Breast epithelium (tissue), 4 donors: ENCODE data around the gene EBPL. TPM values are rescaled to one million over a fixed set of nuclear protein-coding genes. Genes with fewer than 3 reads are reported as not detected.
"Not testable (repeated sequence)": the region's sequence is repeated elsewhere in the genome, so short reads cannot be mapped to it uniquely, and the experiment has no call there.

Source experiments
- DNase-seq, 2 donors: peaks; one replicate each; pipeline ENCODE4 v3.0.0-alpha.2; 2019; ENCODE audit warnings: low spot score in 2 of 2
- H3K27ac ChIP-seq, 2 donors: fragments of 200-600 bp; sonication (generic) in 1 of 2; one replicate each; pipeline ENCODE4 v1.5.1; 2016 to 2019; ENCODE audit warnings: mild to moderate bottlenecking in 1 of 2
- H3K27me3 ChIP-seq, 2 donors: fragments of 200-600 bp; sonication (generic) in 1 of 2; one replicate each; pipeline versions ENCODE4 v1.5.1 to v1.6.0; 2017 to 2019; ENCODE audit warnings: control low read depth in 1 of 2, mild to moderate bottlenecking in 1 of 2
- H3K36me3 ChIP-seq: fragments of 200-600 bp; one replicate; pipeline ENCODE4 v1.5.1; 2019
- H3K4me1 ChIP-seq, 2 donors: fragments of 200-600 bp; sonication (generic); one replicate each; pipeline ENCODE4 v1.5.1; 2016 to 2019; ENCODE audit warnings: control low read depth in 1 of 2
- H3K4me3 ChIP-seq, 3 donors: fragments of 200-600 bp; sonication (generic); 1 replicate in 2 of 3; 2 replicates in 1 of 3; pipeline ENCODE4 v1.5.1; 2016 to 2019; ENCODE audit warnings: mild to moderate bottlenecking in 3 of 3, moderate library complexity in 2 of 3
- H3K9me3 ChIP-seq, 2 donors: fragments of 200-600 bp; sonication (generic) in 1 of 2; one replicate each; pipeline ENCODE4 v1.5.1; 2016 to 2019; ENCODE audit warnings: control low read depth in 1 of 2
- CTCF ChIP-seq, 3 donors: fragments of 450-650 bp; IDR thresholded peaks; one replicate each; pipeline ENCODE4 v1.5.1; 2016 to 2017; ENCODE audit warnings: antibody characterized with exemption in 3 of 3, mild to moderate bottlenecking in 3 of 3, moderate library complexity in 3 of 3
- POLR2A ChIP-seq: fragments of 450-650 bp; IDR thresholded peaks from one replicate; pipeline ENCODE4 v1.6.1; 2016; ENCODE audit warnings: antibody characterized with exemption, mild to moderate bottlenecking, moderate library complexity
- POLR2AphosphoS5 ChIP-seq, 3 donors: sonication (generic); formaldehyde crosslinking; IDR thresholded peaks; one replicate each; pipeline ENCODE4 v1.6.1; 2017; ENCODE audit warnings: antibody characterized with exemption in 3 of 3
- intact Hi-C: fragments of 100-400 bp; cut with DNase I; formaldehyde crosslinking; loops from one replicate; pipeline ENCODE4 v1.15.1; 2023; ENCODE audit warnings: low total_unique reads
- total RNA-seq, 3 donors: library from RNA; depleted of rRNA; stranded (reverse); fragments of >200 nt; gene quantifications; one replicate each; pipeline ENCODE4 v1.1.0, GENCODE V29; 2016

Gene EBPL
- total RNA-seq, 3 donors from 2014 or later = 33.3 to 104 (median 80.1) TPM

- no peak for TF ChIP-seq POLR2A
- no peak for DNase-seq
- Histone ChIP-seq H3K36me3 (no peaks in the 10 kb centered on the region), H3K27me3 (no peaks in the 10 kb centered on the region), H3K9me3 (no peaks in the 10 kb centered on the region), H3K4me3 (no peak overlapping the region), H3K4me1 (no peaks in the 10 kb centered on the region), H3K27ac (no peak overlapping the region)
- intact Hi-C loops = no loop called here
Observed at GRCh38 chr13:49624229-49624628, 67.1 kb downstream of the EBPL start.

- no peak for DNase-seq
- no peak overlapping the region for H3K4me3 ChIP-seq
- no peak overlapping the region for H3K27ac ChIP-seq
- H3K27me3 ChIP-seq = no peaks in the 10 kb centered on the region
- TF ChIP-seq POLR2AphosphoS5 (IDR thresholded peaks at IDR 0.05) (no peak), CTCF (IDR thresholded peaks at IDR 0.05) (no peak), POLR2A (no peak)
- no peaks in the 10 kb centered on the region for H3K36me3 ChIP-seq
- no peaks in the 10 kb centered on the region for H3K4me1 ChIP-seq
- intact Hi-C loops = no loop called here
- no peaks in the 10 kb centered on the region for H3K9me3 ChIP-seq
Observed at GRCh38 chr13:49622174-49622946, 68.9 kb downstream of the EBPL start.

GRCh38 chr13:49620170-49620621, 71.1 kb downstream of the EBPL start:
- Histone ChIP-seq H3K27ac (no peak overlapping the region), H3K4me1 (no peaks in the 10 kb centered on the region), H3K9me3 (no peaks in the 10 kb centered on the region), H3K36me3 (no peaks in the 10 kb centered on the region), H3K4me3 (peak overlapping the region in 2 of 3 donors; percentile 35 to 51), H3K27me3 (no peaks in the 10 kb centered on the region)
- TF ChIP-seq POLR2AphosphoS5 (IDR thresholded peaks at IDR 0.05) (no peak), POLR2A (no peak), CTCF (IDR thresholded peaks at IDR 0.05) (no peak)
- DNase-seq = no peak
- intact Hi-C loops = no loop called here

DNA sequence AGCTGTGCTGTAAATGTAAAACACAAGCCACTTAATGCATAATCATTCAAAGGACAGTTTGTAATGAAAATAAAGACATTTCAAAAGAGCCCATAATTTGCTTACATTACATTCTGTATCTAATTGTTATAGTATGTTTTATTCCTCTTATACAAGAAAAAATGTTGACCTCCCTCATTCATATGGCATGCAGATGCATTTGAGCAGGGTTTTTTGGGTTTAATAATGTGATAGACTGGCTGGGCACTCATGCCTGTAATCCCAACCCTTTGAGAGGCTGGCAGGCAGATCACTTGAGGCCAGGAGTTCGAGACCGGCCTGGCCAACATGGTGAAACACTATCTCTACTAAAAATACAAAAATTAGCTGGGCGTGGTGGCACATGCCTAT, 74.6 kb downstream of the EBPL start:
- Histone ChIP-seq H3K27me3 (no peaks in the 10 kb centered on the region), H3K36me3 (no peaks in the 10 kb centered on the region), H3K27ac (no peak overlapping the region), H3K4me3 (no peak overlapping the region), H3K9me3 (no peaks in the 10 kb centered on the region), H3K4me1 (no peaks in the 10 kb centered on the region)
- intact Hi-C loops = no loop called here
- no peak for TF ChIP-seq CTCF (IDR thresholded peaks at IDR 0.05)
- no peak for TF ChIP-seq POLR2A
- no peak for TF ChIP-seq POLR2AphosphoS5 (IDR thresholded peaks at IDR 0.05)
- DNase-seq = no peak

GRCh38 chr13:49615836-49616675, 75.2 kb downstream of the EBPL start:
- Histone ChIP-seq H3K9me3 (no peaks in the 10 kb centered on the region), H3K4me3 (no peak overlapping the region), H3K27ac (peak overlapping the region in 1 of 2 donors; percentile 9)

DNA sequence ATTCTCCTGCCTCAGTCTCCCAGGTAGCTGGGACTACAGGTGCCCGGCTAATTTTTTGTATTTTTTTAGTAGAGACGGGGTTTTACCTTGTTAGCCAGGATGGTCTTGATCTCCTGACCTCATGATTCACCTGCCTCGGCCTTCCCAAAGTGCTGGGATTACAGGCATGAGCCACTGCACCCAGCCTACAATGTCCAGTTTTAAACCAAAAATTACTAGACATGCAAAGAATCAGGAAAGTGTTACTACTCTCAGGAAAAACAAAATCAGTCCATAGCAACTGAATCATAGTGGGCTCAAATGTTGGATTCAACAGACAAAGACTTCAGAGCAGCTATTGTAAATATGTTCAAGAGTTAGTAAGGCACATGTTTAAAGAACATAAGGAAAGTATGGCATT, 79.2 kb downstream of the EBPL start:
- H3K4me3 ChIP-seq, H3K27ac ChIP-seq, H3K27me3 ChIP-seq, H3K9me3 ChIP-seq, H3K4me1 ChIP-seq, H3K36me3 ChIP-seq, intact Hi-C loops, DNase-seq: not testable (repeated sequence)

More at GRCh38 chr13:49615836-49616675, 75.2 kb downstream of the EBPL start:
- H3K4me1 ChIP-seq = no peaks in the 10 kb centered on the region
- DNase-seq = no peak
- intact Hi-C loops = no loop called here
- H3K36me3 ChIP-seq = no peaks in the 10 kb centered on the region
- TF ChIP-seq POLR2A (no peak), CTCF (IDR thresholded peaks at IDR 0.05) (no peak), POLR2AphosphoS5 (IDR thresholded peaks at IDR 0.05) (no peak)
- no peaks in the 10 kb centered on the region for H3K27me3 ChIP-seq
